Activated CD4-positive, alpha-beta memory T cell treated with anti-CD3 and anti-CD28 coated beads for 36 hours (primary cell): ENCODE results near the gene RNF151. TPM values are rescaled to one million over a fixed set of nuclear protein-coding genes. Genes with fewer than 3 reads are reported as not detected.

Experiments
- CTCF ChIA-PET: fragments of 350-600 bp; sonication (Branson Sonifier 250); formaldehyde crosslinking; loops from one replicate; lab custom pipeline; 2021; ENCODE audit warnings: antibody characterized with exemption, inconsistent platforms; lab: Charles Lee
- POLR2A ChIA-PET: fragments of 350-600 bp; sonication (Branson Sonifier 250); formaldehyde crosslinking; loops from one replicate; lab custom pipeline; 2021; ENCODE audit warnings: antibody characterized with exemption; lab: Charles Lee
- DNase-seq: peaks from one replicate; pipeline ENCODE4 v3.0.0-alpha.2; 2020
- H3K27ac Mint-ChIP-seq: one replicate; pipeline ENCODE4 v1.8.0; 2021; ENCODE audit warnings: mixed read lengths
- H3K27me3 Mint-ChIP-seq: one replicate; pipeline ENCODE4 v1.8.0; 2021; ENCODE audit warnings: mixed read lengths
- H3K36me3 Mint-ChIP-seq: one replicate; pipeline ENCODE4 v1.8.0; 2021; ENCODE audit warnings: mixed read lengths
- H3K4me1 Mint-ChIP-seq: one replicate; pipeline ENCODE4 v1.8.0; 2021; ENCODE audit warnings: low read depth, mixed read lengths
- H3K4me3 Mint-ChIP-seq: one replicate; pipeline ENCODE4 v1.8.0; 2021; ENCODE audit warnings: mild to moderate bottlenecking, mixed read lengths
- H3K9me3 Mint-ChIP-seq: one replicate; pipeline ENCODE4 v1.8.0; 2021; ENCODE audit warnings: mixed read lengths
- intact Hi-C: fragments of 100-400 bp; cut with micrococcal nuclease; formaldehyde crosslinking; loops from one replicate; pipeline ENCODE4 v1.15.1; 2023
- total RNA-seq, 2 experiments: library from RNA; stranded (reverse); gene quantifications; one replicate each; pipeline ENCODE4 v1.2.3, GENCODE V29; 2021

The RNF151 gene
- total RNA-seq, 2 experiments from 2014 or later, result not detected

- ChIA-PET POLR2A (no interaction called here), CTCF (no interaction called here)
- intact Hi-C loops, result no loop called here
- Mint-ChIP-seq H3K36me3 (peaks cover 24% of the 10 kb centered on the region), H3K27ac (no peak overlapping the region), H3K9me3 (no peaks in the 10 kb centered on the region), H3K27me3 (no peaks in the 10 kb centered on the region), H3K4me3 (no peak overlapping the region), H3K4me1 (peaks cover 9% of the 10 kb centered on the region)
- DNase-seq, result no peak
These were observed 33.3 kb downstream of the RNF151 start for GRCh38 chr16:1999866-2000514.

DNA sequence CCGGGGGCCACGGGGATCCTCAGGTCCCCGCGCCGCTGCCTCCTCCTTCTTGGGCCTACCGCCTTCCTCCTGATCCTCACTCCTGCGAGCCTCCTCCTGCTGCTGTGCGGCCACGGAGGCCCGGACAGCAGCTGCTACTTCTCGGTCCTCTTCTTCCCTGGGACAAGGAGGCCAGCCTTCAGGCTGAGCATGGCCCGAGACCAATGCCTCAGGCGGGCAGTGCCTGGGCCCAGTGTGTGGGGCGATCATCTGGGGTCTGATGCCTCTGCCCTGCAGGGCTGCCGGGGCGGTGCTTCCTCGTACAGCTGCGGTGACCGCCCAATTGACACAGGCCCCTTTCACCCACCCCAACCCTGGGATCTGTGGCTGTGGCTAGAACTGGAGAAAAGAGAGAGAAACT lies 34.4 kb downstream of the RNF151 start:
- Mint-ChIP-seq H3K27me3 (no peaks in the 10 kb centered on the region), H3K9me3 (no peaks in the 10 kb centered on the region), H3K36me3 (peaks cover 24% of the 10 kb centered on the region), H3K4me3 (no peak overlapping the region), H3K4me1 (peaks cover 14% of the 10 kb centered on the region), H3K27ac (no peak overlapping the region)
- POLR2A ChIA-PET, result no interaction called here
- intact Hi-C loops, result no loop called here
- no peak for DNase-seq
- CTCF ChIA-PET, result no interaction called here

DNA sequence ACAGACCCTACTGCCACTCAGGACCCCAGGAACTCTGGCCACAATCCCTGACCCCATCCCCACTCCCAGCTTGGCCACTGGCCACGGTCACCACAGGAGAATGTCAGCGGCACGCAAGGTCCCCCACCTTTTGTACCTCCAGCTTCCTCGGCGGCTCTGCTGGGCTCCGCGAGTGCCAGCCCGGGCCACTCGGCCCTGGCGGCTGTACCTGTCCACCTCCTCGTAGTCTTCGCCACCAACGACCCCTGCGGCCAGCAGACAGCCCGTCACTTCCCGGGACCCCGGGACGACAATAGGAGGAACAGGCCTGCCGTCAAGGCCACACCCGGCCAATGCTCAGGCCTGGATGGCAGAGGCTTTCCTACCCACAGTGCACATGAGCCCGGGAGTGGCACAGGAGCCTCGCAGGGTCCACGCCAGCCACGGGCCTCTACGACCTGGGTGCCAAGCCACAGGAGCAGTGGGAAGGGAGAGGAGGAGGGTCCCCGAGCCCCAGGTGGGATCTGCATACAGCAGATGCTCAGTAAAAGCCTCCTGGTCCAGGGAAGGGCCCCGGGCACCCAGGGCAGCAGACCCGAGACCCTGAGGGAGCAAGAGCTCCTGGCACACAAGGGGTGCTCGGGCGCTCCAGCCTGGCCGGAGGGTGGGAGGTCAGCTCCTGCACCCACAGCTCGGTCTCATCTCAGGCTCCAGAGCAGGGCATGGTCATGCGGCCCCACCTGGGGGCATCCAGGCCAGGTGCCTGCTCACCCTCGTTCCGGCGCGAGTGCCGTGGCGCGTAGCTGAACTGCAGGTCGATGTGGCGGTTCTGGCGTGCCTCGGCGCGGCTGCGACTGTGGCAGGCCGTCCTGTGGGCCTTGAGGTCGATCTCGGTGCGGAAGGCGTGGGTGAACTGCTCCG lies 35.0 kb downstream of the RNF151 start:
- POLR2A ChIA-PET, result no interaction called here
- Mint-ChIP-seq H3K4me1 (peaks cover 18% of the 10 kb centered on the region), H3K9me3 (no peaks in the 10 kb centered on the region), H3K27ac (no peak overlapping the region), H3K27me3 (no peaks in the 10 kb centered on the region), H3K4me3 (no peak overlapping the region), H3K36me3 (peaks cover 25% of the 10 kb centered on the region)
- DNase-seq, result no peak
- CTCF ChIA-PET, result no interaction called here
- intact Hi-C loops, result no loop called here

DNA sequence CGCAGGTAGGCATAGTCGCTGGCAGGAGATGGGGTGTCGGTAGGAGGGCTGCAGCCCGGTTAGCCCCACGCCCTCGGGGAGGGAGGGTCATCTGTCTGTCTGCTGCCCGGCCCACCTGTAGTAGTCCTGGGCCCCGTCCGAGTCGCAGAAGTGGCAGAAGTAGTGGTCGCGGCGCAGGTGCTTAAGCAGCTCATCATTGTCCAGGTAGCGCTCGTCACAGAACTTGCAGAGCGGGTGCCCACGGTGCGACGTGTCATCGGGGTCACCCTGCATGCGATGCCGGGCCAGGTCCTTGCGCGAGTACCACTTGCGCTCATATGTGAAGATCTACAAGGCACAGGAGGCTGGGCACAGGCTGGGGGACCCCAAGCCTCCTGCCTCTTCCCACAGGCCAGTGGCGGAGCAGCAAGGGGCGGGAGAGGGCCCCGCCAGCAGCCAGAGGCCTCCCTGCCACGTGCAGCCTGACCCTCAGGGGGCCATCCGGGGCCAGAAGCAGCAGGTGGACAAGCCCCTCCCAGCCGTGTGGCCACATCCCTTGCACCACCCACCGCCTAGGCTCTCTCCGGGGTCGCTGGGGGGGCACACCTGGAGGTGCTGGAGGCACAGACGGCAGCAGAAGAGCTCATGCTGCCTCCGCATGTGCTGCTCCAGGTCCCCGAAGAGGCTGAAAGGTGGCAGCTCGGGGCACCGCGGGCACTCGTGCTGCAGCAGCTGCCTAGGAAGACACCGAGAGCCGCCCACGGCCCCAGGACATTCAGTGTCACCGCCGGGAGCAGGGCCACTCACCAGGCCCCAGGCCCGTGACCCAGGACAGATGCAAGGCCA lies 36.0 kb downstream of the RNF151 start:
- POLR2A ChIA-PET, result interaction anchor here (0.5 to 1.0 kb wide), 2 partner anchors 13 to 354 kb away, joined by 3 to 6 read pairs; partner anchors contain the start of gene SYNGR3
- no peak overlapping the region for H3K4me3 Mint-ChIP-seq

DNA sequence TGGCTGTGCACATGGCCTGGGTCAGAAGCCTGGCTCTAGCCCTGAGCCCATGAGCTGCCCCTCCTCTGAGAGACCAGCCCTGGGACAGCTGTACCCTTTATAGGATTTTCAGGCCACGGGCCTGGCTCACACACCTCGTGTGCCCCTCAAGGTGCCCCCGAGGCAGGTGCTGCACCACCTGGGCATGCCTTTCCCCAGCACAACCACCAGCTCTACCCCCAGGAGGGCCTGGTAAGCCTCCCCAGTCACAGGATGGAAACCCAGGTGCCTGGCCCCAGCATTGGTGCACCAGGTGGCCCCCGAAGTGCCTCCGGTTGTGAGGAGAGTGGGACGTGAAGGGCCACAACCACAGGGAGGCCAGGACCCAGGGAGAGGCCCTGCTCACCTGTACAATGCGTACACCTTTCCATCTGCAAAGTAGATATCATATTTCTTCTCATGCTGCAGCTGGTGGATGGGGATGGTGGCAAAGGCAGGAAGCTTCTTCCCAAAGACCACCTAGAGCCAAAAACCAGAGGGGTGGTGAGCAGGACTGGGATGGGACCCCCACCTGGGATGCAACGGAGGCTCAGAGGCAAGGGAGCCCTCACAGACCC lies 36.7 kb downstream of the RNF151 start:
- H3K9me3 Mint-ChIP-seq, result no peaks in the 10 kb centered on the region
- H3K36me3 Mint-ChIP-seq, result peaks cover 23% of the 10 kb centered on the region
- no peak overlapping the region for H3K4me3 Mint-ChIP-seq
- ChIA-PET POLR2A (interaction anchor here (0.5 to 1.0 kb wide), 3 partner anchors 12 to 353 kb away, joined by 3 to 6 read pairs (median 3); partner anchors contain the start of gene SYNGR3), CTCF (interaction anchor here (0.9 to 2.1 kb wide), 27 partner anchors 7 to 533 kb away, joined by 3 to 25 read pairs (median 6); partner anchors contain the start of genes GFER, MSRB1, NPW and NTHL1)
- no peaks in the 10 kb centered on the region for H3K27me3 Mint-ChIP-seq
- DNase-seq, result no peak
- peaks cover 32% of the 10 kb centered on the region for H3K4me1 Mint-ChIP-seq
- intact Hi-C loops, result no loop called here
- no peak overlapping the region for H3K27ac Mint-ChIP-seq

More for the DNA sequence above, 36.0 kb downstream of the RNF151 start:
- intact Hi-C loops, result no loop called here
- H3K36me3 Mint-ChIP-seq, result peaks cover 23% of the 10 kb centered on the region
- H3K27me3 Mint-ChIP-seq, result no peaks in the 10 kb centered on the region
- CTCF ChIA-PET, result interaction anchor here (0.9 to 2.1 kb wide), 11 partner anchors 9 to 152 kb away, joined by 3 to 18 read pairs (median 6); partner anchors contain the start of genes GFER, NTHL1, RNF151 and SYNGR3
- H3K27ac Mint-ChIP-seq, result no peak overlapping the region
- no peaks in the 10 kb centered on the region for H3K9me3 Mint-ChIP-seq
- no peak for DNase-seq
- H3K4me1 Mint-ChIP-seq, result peaks cover 26% of the 10 kb centered on the region

DNA sequence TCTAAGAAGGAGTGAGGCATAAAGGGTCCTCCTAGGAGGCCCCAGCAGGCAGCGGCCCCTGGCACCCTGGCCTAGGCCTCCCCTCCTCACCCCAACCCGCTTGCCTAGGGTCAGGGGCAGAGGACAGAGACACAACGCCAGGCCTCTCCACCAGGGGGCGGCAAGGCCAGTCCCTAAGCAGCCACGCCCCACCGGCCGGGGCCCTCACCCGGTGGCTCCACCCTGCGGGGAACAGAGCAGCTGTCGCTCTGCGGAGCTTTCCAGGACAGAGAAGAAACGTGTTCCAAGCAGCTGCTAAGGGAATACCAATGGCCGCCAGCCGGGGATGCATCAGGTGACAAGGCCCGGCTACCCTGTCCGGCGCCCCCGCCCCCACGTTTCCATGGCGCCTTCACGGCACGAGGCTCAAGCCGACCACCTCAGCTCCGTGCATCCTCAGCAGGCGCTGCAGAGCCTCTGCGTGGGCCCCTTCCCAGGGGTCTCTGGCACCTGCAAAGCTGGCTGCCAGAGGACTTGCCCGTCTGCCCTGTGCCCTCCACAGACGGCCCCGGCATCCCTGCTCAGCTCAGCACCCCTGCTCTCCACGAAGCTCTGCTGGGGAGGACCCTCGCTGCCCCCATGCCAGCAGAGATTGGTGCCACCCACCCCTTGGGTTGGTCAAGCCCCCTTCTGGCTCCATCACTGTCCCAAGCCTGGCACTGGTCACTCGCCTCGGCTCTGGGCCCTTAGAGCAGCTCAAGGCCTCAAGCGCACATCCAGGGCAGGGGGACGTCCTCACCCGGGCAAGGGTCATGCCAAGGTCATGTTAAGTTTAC lies 37.4 kb downstream of the RNF151 start:
- intact Hi-C loops, result no loop called here
- H3K4me3 Mint-ChIP-seq, result no peak overlapping the region
- no peaks in the 10 kb centered on the region for H3K9me3 Mint-ChIP-seq
- no peaks in the 10 kb centered on the region for H3K27me3 Mint-ChIP-seq
- peak; percentile 92 for DNase-seq
- H3K27ac Mint-ChIP-seq, result no peak overlapping the region
- peaks cover 37% of the 10 kb centered on the region for H3K4me1 Mint-ChIP-seq
- H3K36me3 Mint-ChIP-seq, result peaks cover 26% of the 10 kb centered on the region
- CTCF ChIA-PET, result interaction anchor here (0.6 to 2.1 kb wide), 32 partner anchors 8 to 532 kb away, joined by 3 to 25 read pairs (median 6); partner anchors contain the start of genes GFER, MSRB1, NPW and NTHL1
- POLR2A ChIA-PET, result interaction anchor here (0.9 to 1.4 kb wide), 3 partner anchors 13 to 40 kb away, joined by 3 to 5 read pairs (median 3); partner anchors contain the start of genes RPS2 and SYNGR3

DNA sequence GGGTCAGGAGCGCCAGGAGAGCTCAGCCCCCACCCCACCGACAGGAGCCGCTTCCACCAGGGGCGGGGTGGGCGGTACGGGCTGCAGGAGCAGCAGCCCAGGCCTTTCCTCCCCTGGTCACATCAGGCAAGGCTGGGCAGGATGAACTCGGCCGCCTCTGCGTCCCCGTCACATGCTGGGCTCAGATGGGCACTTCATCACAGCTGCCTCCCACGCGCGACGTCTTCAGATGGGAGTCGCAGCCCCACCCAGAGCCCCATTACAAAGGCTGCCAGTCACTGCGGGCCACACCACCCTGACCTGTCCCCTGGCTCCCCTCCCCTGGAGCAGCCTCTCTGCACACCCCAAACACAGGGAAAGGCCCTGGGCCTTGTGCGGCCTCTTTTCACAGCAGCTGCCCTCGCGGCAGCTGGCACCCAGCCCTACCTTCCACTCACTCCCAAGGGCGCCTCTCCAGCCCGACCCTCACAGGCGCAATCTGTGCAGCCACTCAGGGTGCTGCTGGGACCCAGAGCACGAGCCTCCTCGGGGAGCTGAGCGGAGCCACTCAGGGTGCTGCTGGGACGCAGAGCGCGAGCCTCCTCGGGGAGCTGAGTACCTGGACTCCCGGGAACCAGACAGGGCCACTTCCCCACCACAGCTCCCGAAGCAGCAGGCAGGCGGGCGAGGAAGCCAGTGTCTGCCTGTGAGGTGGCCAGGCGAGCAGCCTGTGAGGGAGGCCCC lies 38.3 kb downstream of the RNF151 start:
- H3K9me3 Mint-ChIP-seq, result no peaks in the 10 kb centered on the region
- H3K27me3 Mint-ChIP-seq, result no peaks in the 10 kb centered on the region
- H3K4me1 Mint-ChIP-seq, result peaks cover 37% of the 10 kb centered on the region
- DNase-seq, result no peak
- intact Hi-C loops, result no loop called here
- ChIA-PET CTCF (interaction anchor here (0.7 to 2.1 kb wide), 16 partner anchors 9 to 461 kb away, joined by 3 to 25 read pairs (median 7); partner anchors contain the start of genes GFER, NPW, SYNGR3 and TRAF7), POLR2A (interaction anchor here (1.4 kb wide), 1 partner anchor 40 kb away, joined by 5 read pairs; the partner anchor contains the start of gene RPS2)
- H3K4me3 Mint-ChIP-seq, result no peak overlapping the region
- peaks cover 24% of the 10 kb centered on the region for H3K36me3 Mint-ChIP-seq
- no peak overlapping the region for H3K27ac Mint-ChIP-seq

DNA sequence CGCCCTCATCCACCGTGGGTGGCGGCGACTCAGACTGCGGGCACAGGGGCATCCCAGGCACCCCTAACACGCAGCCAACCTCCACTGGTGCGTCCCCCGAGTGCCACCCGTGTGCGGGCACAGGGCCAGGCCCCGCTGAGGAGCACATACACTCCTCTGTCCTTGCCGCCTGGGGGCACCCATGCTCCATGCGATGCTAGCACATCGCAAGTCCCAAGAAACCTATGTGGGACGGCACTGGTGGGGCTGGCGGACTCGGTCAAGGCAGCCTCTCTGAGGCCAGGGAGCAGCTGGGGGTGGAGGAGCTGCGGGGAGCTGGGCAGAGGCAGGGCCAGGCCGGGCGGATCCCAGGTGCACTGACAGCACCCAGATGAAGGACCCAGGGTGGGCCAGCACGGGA lies 39.0 kb downstream of the RNF151 start:
- intact Hi-C loops, result no loop called here
- ChIA-PET POLR2A (interaction anchor here (1.0 kb wide), 1 partner anchor 21 kb away, joined by 5 read pairs; no protein-coding TSS in a partner anchor), CTCF (interaction anchor here (1.1 to 2.1 kb wide), 2 partner anchors 135 to 145 kb away, joined by 3 to 25 read pairs; no protein-coding TSS in a partner anchor)
- Mint-ChIP-seq H3K36me3 (peaks cover 28% of the 10 kb centered on the region), H3K27me3 (no peaks in the 10 kb centered on the region), H3K4me3 (no peak overlapping the region), H3K27ac (no peak overlapping the region), H3K9me3 (no peaks in the 10 kb centered on the region), H3K4me1 (peaks cover 41% of the 10 kb centered on the region)
- DNase-seq, result no peak

DNA sequence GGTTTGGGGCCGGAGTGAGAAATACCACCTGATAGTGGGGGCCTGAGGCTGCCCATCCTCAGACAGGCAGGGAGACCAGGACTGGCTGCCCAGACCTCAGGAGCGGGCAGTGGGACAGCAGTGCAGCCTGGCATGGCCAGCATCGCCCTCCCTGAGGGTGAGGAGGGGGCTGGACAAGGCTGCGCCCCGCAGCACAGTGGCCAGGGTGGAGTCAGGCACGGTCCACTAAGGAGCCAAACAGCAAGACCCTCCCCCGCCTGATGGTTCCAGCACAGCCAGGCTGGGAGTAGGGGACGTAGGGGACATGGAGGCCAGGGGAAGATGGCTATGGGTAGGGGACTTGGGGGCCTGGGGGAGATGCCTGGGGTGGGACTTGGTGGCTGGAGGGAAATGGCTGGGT lies 39.7 kb downstream of the RNF151 start:
- POLR2A ChIA-PET, result interaction anchor here (1.0 kb wide), 1 partner anchor 21 kb away, joined by 5 read pairs; no protein-coding TSS in a partner anchor
- CTCF ChIA-PET, result interaction anchor here (1.1 kb wide), 1 partner anchor 145 kb away, joined by 3 read pairs; no protein-coding TSS in a partner anchor
- Mint-ChIP-seq H3K36me3 (peaks cover 24% of the 10 kb centered on the region), H3K27me3 (no peaks in the 10 kb centered on the region), H3K27ac (no peak overlapping the region), H3K9me3 (no peaks in the 10 kb centered on the region), H3K4me3 (no peak overlapping the region), H3K4me1 (peaks cover 41% of the 10 kb centered on the region)
- no peak for DNase-seq
- intact Hi-C loops, result no loop called here
